GM21723 (cell line): ENCODE measurements around the gene SPATA3.

Experiments used
- ATAC-seq: cut with Tn5 transposase; IDR thresholded peaks from one replicate; pipeline ENCODE4 v1.9.1; 2021; ENCODE audit warnings: mild to moderate bottlenecking, moderate library complexity; ENCODE audit not compliant: unreplicated experiment

The SPATA3 gene

DNA sequence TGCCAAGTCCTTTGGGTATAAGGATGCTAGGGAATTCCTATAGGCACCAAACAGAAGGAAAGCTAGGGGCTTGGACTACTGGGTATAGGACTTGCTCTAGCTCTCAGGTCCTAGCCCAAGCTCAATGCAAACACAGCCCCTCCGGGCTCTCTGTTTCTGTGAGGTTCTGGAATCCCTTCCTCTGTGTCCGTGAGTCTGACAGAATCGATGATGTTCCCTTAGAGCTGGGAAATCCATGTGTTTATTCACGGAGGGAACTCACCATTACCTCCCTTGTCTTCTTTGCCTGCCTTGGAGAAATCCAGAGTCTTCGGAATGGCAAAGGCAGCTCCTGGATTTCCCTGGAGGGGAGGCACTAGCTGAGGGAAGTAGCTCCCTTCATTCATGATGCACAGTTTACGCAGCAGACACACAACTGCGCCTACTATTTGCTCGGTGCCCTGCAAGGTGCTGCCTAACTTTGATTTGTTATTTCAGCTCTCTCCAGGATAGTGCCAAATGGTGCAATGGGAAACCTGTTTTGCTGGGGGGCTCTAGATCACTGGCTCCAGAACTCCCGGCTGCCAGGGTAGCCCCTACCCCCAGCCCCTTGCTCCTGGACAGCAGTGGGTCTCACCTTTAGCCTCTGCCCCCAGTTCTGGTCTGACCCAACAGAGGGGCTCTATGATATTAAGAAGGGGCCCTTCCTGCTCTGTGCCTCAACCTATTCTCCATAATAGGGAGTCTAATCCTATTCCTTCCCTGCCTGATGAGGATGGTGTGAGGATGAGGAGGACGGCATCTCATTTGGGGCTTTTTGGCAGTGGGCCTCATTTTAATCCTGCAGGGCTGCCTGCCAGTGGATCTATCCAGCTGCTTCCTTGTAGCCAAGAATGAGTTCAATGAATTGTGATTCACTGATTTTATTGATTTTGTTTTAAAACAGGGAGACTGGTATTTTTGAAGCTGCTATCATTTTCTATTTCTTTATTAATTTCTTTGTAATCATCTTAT is 52.3 kb downstream of the SPATA3 start:
- ATAC-seq = no peak

DNA sequence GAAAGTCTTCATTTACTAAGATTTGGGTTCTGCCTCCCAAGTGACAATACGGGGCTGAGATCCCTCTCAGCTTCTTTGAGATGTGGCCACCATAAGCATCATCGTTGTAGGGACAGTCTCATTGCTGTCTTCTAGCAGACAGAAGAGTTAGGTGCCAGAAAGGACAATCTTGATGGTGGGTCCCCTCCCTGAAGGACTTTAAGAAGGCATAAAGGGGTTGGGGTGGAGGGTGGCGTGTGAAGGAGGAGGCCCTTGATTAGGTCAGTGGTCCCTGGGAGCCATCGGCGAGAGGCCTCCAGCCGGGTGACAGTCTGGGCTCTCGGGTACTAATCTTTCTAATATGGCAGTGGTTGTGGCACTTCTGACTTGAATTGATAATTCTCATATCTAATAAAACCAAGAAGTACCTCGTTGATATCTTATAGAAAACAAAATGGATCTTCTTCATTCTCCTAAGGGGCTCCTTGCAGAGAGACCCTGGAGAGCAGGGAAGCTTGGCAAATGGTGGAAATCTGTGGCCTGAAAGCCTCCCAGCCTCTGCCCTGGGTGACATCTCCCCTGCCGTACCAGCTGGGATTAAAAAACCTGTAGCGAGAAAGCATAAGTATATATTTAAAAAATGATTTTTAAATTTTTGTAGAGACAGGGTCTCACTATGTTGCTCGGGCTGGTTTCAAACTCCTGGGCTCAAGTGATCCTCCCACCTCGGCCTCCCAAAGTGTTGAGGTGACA is 53.5 kb downstream of the SPATA3 start:
- ATAC-seq = no peak

DNA sequence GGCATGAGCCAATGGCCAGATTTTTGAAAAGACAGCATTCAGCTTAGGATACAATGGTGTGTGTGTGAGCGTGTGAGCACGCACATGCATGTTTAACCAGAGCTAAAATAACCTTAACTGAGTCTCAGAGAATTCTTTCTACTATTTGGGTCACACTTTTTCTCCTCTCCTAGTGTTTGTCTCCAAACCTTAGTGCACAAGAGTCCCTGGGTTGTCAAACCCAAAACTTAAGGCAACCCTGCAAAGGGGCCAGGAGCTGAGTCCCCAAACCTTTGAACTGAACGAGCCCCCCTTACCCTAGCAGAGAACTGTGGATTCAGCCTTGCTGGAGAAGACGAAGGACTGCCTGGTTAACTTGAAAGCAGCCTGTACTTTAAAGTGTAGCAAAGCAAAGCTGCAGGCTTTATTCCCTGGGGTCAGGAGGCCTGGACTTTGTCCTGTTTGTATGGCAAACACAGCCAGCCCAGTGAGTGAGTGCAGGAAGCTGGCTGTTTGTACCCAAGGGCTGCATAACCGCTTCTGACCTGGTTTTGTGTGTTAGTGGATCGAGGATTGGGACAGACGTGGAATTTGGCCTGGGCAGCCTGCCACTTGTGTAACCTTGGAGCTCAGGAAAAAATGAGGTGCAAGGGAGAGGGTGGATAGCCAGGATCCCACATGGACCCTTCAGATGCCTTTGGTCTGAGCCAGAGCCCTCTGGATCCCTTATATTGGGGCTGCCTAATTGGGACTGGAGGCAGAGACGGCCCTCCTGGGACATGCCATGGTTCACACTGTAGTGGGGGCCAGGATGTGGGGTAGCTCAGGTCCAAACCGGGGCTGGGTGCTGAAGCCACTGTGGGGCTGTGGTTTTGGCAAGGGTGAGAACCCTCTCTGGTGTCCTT is 54.3 kb downstream of the SPATA3 start:
- ATAC-seq = no peak

DNA sequence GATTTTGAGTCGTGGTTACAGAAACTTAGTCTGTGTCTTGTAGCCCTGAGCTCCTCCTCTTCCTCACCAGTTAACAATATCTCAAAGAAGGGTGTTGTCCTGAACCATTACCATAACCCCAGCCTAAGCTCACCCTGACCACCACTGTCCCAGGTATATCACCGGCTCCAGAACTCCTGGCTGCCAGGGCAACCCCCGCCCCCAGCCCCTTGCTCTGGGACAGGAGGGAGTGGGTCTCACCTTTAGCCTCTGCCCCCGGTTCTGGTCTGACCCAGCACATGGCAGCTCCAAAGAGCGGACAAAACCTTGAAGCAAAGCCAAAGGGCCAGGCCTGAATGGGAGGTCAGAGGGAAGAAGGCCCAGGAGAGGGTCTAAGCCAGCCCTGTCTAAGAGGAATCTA is 55.2 kb downstream of the SPATA3 start:
- ATAC-seq = no peak

DNA sequence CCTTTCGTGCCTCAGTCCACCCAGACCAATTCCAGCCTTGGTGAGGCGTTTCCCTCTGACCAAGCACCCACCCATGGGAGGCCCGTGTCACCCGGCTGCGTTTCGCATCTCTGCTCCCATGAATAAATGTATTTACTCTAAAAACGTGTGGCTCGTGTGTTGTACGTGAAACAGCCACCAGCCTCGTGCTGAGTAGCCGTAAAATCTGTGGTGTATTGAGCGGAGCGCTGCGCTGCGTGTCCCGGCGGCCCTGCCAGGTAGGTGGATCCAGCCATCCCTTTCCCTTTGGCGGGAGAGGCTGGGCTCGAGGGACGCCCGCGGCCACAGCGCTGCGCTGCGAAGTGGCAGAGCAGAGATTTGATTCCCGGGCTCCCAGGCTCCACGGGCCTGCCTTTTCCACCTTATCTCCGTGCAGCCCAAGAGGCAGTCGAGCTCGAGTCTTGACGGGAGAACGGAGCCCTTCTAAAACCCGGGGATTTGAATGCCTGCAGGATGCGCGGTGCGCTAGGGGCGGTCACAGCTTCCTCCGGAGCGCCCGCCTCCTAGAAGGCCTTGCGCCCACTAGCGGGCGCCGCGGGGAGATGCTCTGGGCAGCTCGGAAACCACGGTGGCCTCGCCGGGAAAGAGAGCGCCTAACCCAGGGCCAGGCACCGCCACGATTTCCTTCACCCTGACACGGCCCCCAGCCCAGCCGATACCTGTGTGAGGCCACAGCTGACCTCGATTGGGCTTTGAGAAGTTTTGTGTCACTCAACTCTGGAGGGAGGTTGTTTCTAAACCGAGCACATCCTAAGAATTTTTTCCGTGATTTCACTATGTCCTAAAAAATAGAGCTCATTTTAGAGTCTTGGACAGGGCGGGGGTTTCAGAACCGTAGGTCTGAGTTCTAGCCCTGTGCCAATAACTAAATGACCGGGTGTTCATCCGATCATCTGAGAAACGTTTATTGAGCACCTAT is 56.9 kb downstream of the SPATA3 start:
- peak; percentile 62 for ATAC-seq

DNA sequence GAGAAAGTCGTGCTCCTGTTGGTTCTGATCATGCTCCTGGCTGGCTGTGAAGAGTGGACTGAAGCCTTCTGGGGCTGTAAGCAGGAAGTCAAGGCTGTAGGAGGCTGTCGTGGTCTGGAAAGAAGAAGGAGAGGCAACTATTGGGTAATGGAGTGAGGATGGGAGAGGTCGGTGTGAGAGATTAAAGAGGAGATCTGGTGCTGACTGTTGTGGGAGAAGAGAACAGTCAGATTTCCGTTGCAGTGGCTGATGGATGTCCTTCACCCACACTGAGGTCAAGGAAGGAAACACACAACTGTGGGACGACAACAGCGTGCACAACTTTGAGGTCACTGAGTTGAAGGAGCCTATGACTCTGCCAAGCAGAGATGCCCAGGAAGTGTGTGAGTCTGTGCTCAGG is 57.9 kb downstream of the SPATA3 start:
- no peak for ATAC-seq

DNA sequence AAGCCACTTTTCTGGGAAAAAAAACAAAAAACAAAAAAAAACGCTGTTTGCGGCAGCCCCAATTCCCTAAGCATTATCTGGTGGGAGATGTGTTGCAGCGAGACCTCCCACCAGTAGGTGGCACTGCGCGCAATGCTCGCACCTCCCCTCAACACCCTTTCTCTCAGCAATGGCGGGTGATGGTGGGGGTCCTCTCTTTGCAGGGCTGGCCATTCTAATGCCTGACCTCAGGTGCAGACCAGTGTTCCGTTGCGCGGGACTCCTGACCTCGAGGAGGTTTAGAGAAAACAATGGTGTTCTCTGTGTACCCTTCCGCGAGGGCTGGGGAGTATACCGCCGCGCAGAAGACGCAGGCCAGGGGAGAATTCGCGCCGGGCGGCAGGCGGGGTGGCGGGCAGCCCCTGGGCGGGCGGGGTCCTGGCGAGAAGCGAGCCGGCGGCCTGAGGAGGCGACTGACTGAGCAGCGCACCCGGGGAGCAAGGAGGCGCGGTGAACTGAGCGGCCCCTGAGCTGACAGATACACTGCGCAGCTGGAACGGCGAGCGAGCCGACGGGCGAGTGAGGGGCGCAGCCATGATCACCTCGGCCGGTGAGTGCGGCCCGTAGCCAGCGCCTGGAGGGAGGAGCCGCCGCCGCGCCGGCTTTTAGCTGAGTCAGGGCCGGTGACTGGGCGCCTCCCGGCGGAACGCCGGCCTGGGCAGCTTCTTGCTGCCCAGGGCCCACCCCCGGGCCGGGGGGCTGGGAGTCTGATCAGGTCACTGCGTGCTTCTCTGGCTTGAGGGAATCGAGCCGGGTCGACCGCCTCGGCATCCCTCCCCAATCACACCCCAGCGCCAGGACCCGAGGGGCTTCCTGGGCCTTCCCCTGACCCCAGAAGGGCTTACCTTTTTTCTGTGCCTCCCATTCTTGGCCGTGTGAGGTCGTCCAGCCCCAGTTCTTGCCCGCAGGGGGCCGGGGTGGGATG is 60.8 kb downstream of the SPATA3 start, which contains the start of gene PSMD1:
PSMD1 (plus strand) TSS at position 415 of the 964 bp plus-strand sequence; CDS start at position 574, 159 bp downstream.
- peak; percentile 78 for ATAC-seq

DNA sequence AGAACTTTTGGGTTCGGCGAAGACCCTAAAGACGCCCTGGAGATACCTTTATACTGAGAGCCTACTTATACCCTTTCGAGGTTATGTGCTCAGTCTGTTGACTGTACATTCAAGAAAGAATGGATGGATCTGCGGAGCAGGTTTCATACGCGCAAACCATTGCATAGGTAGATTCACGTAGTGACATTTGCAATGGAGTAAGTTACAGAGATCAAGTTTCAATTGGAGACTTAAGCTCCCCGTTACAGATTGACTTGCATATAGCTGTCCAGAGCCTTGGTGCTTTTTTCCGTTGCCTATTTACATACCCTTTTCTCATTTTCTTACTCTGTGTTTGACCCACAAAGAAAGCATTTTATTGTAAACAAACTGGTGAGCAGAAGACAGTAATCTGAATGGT is 61.7 kb downstream of the SPATA3 start:
- ATAC-seq = no peak
